NB4 (cell line): ENCODE measurements around the gene CNEP1R1.

Source experiments
- MYC ChIP-seq: IDR thresholded peaks from 2 replicates; pipeline ENCODE4 v1.6.1; 2011; ENCODE audit warnings: low read depth, low read length
- POLR2A ChIP-seq: IDR thresholded peaks from 2 replicates; pipeline ENCODE4 v1.6.1; 2011; ENCODE audit warnings: mild to moderate bottlenecking; ENCODE audit not compliant: insufficient read length; ENCODE audit errors: extremely low read depth
- TF ChIP-seq, protein P1 (sequence below): IDR thresholded peaks from one replicate; pipeline ENCODE4 v1.5.1; 2012; ENCODE audit warnings: low read depth, low read length

DNA sequence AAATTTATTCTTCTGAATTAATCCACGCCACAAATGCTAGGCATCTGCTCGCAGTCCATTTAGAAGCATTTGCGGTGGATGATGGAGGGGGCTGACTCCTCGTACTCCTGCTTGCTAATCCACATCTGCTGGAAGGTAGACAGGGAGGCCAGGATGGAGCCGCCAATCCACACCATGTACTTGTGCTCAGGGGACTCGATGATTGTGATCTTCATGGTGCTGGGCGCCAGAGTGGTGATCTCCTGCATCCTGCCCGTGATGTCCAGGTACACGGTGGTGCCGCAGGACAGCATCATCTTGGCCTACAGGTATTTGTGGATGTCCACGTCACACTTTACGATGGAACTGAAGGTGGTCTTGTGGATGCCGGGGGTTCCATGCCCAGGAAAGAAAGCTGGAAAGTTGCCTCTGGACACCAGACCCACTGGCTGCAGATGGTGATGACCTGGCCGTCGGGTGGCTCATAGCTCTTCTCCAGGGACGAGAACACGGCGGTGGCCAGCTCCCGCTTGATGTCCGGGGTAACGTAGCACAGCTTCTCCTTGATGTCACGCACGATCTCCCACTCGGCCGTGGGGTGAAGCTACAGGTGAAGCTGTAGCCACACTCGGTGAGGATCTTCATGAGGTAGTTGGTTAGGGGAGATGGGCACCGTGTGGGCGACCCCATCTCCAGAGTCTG lies 33.2 kb downstream of the CNEP1R1 start:
- TF ChIP-seq, protein P1, sequence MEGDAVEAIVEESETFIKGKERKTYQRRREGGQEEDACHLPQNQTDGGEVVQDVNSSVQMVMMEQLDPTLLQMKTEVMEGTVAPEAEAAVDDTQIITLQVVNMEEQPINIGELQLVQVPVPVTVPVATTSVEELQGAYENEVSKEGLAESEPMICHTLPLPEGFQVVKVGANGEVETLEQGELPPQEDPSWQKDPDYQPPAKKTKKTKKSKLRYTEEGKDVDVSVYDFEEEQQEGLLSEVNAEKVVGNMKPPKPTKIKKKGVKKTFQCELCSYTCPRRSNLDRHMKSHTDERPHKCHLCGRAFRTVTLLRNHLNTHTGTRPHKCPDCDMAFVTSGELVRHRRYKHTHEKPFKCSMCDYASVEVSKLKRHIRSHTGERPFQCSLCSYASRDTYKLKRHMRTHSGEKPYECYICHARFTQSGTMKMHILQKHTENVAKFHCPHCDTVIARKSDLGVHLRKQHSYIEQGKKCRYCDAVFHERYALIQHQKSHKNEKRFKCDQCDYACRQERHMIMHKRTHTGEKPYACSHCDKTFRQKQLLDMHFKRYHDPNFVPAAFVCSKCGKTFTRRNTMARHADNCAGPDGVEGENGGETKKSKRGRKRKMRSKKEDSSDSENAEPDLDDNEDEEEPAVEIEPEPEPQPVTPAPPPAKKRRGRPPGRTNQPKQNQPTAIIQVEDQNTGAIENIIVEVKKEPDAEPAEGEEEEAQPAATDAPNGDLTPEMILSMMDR: no peak
- TF ChIP-seq MYC: no peak
- TF ChIP-seq POLR2A: no peak
